GM21423 (cell line): ENCODE data around the gene GIT1.

Source experiments
- ATAC-seq: cut with Tn5 transposase; IDR thresholded peaks from one replicate; pipeline ENCODE4 v1.9.1; 2021; ENCODE audit warnings: mild to moderate bottlenecking, moderate library complexity; ENCODE audit not compliant: unreplicated experiment

GIT1 gene

DNA sequence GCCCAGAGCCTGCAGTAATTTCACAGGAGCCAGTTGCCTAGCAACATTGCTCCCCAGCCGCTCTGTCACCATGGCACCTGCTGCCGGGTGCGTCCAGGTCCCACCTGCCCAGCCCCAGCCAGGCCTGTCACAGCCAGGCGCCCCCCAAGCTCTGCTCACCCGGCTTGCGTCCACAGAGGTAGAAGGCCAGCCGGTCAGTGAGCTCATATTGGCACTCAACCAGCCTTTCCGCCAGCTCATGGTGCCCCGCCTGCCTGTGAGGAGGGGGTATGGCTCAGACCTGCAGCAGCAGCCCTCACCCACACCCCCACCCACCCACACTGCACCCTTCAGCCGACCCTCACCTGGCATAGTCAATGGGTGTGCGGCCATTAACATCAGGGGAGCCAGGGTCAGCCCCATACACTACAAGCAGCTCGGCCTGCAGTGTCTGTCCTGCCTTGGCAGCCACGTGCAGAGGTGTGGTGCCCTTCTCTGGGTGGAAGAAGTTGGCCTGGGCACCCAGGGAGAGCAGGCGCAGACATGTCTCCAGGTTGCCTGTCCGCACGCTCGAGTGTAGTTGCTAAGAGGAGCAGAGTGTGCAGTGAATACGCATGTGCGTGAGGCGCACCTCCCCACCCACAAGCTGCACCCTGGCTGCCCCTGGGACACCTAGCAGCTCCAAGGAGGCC, 7.7 kb downstream of the GIT1 start:
- no peak for ATAC-seq

DNA sequence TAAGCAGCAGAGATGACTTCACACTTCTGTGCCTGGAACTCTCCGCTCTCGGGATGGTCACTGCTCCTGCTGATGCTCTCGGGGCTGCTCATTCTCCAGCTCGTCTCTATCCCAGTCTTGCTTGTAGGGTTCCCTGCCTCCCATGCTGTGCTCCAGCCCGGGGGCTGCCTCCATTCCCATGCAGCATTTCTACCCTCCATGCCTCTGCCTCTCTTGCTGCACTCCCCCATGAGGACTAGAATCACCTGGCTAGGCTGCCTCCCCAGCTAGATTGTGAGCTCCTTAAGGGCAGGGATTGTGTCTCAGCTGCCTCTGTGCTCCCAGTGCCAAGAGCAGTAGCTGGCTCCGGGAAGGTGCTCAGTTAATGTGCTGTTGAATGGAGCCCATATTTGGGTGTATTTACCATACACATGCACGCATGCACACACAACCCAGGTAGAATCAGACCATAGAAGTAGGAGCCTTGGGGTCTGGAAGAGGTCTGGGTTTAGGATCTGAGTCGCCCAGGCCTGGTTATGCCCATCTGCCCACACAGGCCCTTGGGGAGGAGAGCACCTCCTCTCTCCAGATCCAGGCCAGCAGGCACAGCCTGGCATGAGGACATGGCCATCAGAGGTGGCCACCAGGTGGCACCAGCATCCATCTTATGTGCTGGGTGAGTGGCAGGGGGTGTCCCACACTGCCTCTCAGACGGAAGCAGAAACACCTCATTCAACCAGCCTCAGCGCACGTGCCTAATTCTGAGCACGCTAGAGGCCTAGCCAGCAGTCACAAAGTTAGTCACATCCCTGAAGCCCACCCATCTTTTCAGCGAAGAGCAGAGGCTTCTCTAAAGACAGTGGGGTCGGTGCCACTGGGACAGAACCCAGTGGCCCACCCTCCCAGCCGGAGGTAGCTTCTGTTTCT, 9.3 kb downstream of the GIT1 start:
- ATAC-seq: peak; percentile 81

DNA sequence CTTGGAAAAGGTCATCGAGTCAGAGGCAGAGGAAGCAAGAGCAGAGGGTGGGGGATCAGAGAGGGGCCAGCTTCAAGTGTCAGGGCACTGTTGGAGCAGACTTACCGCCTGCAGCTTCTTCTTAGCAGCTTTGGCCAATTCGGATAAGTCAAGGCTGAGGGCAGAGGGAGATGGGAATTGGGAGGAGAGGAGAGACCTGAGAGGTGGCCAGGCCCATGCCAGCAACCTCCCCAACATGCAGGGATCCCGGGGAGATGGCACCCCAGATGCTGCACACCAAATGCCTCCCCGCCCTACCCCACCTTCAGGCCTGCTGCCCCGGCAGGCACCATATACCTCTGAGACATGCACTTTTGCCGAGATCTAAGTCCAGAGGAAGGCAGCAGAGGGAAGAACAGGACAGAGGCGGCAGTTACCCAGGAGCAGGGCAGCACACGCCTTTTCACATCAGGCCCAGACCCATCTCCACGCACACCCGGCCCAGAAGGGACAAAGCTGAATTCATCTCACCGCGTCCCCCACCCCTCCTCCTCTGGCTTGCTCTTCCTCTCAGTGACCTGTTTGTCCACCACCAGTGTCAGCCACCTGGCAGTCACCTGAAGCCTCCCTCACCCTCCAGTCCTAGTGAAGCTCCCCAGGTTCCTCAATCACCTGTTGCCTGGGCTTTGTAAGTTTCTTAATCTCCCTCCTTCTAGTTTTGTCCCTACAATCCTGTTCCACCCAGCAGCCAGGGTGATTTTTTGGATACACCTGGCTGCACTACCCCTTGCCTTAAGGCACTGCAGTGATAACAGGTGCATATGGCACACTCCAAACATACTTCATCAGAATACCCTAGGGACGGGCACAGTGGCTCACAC, 10.6 kb downstream of the GIT1 start:
- no peak for ATAC-seq

DNA sequence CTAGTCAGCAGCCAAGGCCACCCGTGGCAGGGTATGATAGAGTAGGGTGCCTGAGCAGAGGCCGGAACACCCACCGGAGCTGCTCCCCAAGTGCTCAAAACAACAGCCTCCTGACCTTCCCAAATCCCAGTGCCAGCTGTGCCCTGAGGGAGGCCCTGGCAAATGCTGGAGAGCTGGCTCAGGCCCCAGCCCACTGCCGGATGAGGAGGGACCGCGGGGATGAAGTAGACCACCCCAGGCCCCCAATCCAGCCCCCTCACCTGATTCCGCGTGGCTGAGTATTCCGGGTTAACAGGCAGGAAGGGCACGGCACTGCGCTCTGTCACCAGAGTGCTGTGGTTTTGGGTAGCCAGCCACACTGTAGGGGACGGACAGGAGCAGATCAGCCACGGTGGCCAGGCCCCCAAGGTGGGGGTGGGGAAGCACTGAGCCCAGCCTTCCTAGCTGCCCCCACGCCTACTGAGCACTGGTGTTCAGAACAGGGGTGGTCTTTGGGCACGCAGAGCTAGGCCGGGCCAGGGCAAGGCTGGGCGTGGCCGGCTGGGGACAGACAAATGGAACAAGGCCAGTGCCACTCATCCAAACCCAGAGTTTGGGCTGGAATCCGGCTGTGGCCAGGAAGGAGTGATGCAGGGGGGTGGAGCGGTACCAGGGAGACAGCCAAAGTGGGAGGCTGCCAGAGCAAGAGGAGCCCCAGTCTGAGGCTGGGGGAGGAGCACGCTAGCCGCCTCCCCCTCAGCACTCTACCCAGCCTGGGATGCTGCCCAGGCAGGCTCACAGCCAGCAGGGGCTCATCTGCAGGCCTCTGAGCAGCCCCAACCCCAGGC, 11.8 kb downstream of the GIT1 start:
- ATAC-seq: no peak

DNA sequence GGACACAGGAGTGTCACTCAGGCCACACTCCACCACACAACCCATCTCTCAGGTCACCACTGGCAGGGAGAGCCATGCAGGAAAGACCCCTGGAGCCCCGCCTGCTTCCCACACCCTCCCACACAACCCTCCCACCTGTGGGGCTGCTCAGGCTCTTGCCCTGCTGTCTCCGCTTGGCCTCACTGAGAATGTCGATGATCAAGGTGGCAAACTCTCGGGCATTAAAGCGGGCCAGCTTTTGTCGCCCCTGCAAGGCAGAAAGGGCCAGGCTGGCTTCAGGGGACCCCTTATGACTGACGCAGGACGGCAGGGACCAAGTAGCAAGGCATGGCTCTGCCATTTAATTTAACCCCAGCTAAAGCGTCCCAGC, 12.5 kb downstream of the GIT1 start:
- no peak for ATAC-seq

DNA sequence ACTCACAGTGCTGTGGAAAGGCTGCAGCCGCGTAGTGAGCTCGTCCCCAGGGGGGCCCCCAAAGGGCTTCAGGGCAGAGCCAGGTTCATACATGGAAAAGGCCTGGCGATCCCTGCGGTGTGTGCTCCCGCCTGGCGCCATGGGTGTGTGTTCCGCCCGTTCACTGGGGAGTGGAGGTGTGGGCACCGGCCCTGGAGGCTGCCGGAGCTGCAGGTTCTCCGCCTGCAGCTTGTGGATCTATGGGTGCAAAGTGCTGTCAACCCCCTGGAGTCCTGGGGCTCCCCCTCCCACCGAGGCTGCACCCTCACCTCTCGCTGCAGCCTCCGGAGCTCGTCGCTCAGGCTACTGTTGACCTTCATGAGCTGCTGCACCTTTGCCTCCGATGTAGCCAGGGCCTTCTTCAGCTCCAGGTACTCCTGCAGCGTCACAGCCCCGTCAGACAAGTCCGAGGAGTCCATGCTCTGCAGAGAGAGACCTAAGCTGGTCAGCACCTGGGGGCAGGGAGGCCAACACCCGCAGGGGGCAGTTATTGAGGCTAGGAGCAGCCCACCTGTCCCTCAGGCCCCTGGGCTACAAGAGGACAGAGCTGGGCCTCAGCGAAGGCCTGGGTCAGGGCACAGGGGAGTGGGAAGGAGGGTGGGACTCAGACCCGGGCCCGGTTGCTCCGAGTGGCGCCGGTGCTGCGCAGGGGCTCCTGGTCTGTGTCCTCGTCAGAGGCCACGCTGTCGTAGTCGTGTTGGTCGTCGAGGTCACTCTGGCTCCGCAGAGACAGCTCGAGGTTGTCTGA, 13.0 kb downstream of the GIT1 start:
- no peak for ATAC-seq

DNA sequence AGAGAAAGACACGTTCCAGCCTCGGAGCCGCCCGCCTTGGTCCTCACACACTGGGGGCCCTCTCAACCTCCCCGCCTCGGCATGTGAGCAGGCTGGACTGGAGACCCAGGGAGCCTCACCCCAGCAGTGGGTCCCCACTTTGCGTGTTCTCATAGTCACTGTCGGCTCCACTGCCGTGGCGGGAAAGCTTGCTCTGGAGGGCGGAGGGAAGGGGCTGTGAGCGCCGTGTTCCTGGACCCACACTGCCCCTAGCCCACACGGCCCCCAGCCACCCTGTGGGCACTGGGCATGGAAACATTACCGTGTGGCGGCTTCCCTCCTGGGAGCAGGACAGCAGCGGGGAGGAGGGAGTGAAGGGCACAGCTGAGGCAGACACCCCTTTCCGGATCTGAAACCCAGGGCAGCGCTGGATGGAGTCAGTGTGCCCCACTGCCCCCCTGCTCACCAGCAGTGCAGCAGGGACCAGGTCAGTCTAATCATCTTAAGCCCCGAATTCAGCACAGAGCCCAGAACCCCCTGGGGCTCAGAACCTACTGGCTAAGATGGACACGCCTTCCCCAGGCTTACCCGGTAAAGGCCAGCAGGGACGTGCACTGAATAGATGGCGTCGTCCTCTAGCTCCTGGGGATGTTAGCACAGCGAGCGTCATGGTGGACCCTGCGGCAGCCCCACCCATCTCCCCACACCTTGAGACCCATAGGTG, 13.8 kb downstream of the GIT1 start:
- ATAC-seq: no peak

DNA sequence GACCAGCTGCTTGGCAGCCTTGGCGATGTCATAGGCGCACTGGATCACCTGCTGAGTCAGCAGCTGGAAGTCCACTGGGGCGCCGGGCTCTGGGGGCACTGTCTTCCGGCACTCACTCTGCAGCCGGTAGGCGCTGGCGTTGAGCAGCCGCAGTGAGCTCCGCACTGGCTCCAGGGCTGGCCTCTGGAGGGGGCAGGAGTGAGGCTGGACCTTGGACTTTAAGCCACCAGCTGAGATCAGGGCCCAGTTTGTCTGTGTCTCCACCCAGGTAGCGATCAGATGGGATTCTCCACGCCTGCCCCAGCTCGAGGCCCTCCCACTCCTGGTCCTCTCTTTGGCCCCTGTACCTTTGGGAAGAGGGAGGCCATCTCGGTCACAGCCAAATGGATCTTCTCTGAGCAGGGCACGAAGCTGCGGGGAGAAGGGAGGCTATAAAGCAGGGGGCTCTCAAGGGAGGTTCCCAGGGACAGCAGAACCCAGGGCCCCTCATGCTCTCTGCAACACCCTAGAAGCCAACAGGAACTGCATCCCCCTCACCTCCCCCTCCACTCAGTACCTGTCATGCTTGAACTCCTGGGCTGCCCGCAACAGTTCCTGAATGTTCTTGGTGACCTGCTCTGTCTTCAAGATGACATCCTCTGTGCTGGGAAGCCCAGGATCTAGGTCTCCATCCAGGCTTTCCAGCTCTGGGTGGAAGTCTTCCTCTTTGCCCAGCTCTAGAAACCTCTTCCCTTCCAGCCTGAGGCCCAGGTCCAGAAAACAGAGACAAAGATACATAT, 14.5 kb downstream of the GIT1 start:
- no peak for ATAC-seq

DNA sequence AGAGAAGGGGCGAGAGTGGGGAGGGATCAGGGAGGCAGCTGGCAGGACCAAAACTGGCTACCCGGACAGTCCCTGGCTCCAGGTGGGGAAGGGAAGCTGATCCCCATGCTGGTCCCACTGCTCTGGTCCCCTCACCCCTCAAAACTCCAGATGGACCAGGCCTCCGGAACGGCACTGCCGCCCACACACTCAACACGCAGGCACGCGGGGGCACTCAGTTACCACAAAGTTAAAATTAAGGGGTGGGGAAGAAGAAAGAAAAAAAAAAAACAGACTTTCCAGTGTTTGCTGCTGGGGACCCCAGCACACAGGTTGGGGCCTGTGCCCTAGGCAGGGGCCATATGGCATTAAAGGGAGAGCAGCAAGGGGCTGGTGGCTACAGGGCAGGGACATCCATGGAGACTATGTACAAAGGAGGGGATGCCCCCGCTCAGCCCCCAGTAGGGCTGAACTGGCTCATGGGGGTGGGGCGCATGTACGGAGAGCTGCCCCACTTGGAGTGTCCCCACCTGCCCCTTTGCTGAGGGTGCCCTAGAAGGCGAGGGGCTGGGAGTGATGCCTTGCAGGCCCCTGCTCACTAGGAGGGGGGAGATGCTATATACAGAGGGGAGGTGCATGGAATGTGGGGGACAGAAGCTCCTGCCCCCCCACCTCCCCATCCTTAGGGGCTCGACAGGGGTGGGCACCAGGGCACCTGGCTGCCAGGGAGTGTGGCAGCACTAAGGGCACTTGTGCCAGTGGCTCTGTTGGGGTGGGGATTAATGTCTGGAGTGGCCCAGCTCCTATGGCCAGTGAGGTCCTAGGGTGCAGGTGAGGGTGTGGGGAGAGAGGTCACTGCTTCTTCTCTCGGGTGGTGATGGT, 15.3 kb downstream of the GIT1 start:
- ATAC-seq: no peak

DNA sequence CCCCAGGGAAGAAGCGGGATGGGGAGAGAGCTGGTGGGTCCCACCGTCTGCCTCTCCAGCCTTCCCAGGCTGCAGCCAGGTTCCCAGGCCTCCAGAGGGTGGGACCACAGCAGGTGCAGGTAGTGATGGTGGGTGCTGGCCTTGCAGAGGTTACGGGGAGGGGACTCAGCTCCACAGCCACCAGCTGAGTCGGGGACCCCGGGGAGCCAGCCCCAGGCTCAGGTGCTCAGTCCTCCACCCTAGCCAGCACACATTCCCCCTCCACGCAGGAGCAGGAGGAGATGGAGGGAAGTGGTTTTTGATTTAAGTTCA, 15.9 kb downstream of the GIT1 start:
- ATAC-seq: no peak

DNA sequence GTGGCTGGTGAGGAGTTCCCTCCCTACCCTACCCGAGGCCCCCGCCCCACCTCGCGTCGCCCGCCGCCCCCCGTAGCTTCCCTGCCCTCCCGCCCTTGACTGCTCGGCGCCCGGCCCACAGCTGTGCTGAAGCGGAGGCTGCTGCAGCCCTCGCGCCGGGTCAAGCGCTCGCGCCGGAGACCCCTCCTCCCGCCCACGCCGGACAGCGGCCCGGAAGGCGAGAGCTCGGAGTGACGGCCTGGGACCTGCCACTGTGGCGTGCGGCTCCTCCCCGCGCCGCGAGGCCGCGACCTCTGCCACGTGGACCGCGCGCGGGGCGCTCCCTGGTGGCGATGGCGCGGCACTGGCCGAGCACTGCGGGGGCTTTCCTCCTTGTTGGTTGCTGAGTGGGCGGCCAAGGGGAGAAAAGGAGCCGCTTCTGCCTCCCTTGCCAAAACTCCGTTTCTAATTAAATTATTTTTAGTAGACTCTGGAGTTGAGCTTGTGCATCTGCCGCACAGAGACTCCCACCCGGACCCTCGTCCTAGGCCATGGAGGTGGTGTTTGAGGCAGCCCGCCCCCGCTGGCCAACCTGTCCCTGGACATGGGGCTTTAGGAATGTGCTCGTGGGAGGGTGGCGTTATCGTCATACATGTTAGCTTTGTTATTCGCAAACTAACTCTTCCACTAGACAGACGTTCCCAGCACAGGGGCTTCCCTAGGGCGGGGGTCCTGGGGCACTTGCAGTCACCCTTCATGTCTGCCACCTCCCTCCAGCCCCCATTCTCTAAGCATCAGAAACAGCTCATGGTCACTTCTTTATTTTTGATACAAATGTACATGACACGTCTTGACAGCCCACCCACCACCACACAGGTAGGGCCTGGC, 16.5 kb downstream of the GIT1 start:
- no peak for ATAC-seq

DNA sequence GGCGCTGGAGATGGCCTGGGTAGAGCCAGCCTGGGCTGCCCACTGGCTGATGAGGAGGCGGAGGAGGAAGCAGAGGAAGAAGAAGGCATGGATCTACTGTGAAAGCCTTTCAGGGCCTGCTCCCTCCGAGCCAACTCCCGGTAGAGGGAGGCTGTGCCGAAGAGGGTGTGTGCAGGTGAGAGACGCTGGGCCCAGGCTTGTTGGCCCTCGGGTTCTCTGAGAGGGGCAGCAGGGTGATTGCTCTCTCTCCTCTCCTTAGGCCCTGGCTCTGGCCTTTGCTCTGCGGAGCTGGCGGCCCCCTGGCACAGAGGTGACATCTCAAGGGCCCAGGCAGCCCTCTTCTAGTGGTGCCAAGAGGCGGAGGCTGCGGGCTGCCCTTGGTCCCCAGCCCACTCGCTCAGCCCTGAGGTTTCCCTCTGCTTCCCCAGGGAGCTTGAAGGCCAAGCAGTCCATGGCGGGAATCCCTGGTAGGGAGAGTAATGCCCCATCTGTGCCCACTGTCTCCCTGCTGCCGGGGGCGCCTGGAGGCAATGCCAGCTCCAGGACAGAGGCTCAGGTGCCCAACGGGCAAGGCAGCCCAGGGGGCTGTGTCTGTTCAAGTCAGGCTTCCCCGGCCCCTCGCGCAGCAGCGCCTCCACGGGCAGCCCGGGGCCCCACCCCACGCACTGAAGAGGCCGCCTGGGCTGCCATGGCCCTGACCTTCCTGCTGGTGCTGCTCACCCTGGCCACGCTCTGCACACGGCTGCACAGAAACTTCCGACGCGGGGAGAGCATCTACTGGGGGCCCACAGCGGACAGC, 17.4 kb downstream of the GIT1 start:
- ATAC-seq: no peak

DNA sequence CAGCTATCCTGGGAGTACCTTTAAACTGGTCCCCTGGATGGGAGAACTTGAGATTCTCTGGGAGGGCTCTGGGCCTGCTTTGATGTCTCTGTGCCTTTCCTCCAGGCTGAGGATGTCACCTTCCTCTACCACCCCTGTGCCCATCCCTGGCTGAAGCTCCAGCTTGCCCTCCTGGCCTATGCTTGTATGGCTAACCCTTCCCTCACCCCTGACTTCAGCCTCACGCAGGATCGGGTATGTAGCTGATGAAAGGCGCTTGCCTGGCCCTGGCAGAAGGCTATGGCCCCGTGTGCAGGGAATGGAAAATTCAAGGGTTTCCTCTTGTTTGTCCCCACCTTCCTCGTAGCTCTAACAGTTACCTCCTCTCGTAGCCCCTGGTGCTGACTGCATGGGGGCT, 18.0 kb downstream of the GIT1 start:
- no peak for ATAC-seq

DNA sequence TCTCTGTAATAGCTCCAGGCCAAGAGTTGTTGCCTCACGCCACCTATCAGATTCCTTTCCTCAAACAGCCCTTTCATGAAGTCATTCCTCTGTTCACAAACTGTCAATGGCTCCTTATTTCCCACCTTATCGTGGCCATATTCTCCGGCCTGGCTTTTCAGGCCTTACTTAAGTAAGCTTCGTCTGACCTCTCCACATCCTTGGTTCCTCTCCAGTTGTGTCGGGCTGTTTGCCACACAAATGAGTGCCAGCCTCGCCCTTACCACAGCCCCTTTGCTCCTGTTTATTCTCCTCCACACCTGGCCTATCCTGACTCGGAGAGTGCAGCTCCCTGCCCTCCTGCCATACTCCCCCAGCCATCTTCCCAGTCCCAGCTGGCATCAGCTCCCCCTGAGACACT, 18.9 kb downstream of the GIT1 start:
- no peak for ATAC-seq

DNA sequence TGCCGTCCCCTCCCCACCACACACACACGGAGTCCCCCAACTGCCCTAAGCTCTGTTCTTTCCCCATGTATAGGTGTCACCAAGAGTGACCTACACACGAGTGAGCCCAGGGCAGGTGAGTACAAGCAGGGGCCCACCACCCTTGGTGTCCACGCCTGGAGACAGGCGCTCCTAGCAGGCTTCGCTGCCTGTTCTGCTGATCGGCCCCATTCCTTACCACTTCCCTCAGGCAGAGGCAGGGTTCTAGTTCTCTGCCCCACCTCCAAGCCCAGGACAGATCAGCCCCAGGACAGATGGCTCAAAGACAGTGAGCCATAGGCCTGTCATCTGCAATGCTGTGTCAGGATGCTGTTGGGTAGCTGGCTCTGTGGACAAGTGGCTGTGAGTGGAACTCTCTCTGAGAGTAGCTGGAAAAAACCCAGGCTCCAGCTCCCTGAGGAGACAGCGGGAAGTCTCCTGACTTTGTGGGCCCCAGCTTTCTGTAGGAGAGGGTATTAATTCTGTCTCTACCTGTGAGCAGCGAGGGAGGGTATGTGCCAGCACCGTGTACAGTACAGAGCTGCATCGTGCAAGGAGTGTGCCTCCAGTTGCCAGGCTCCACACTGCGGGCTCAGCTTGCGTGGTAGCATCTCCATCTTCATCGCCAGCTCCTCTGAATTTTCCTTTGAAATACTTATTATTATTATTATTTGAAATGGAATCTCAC, 20.1 kb downstream of the GIT1 start:
- no peak for ATAC-seq
